Smooth muscle cell of the brain vasculature (primary cell): ENCODE measurements around the gene ROBO1.
"Not testable (repeated sequence)": the region's sequence is repeated elsewhere in the genome, so short reads cannot be mapped to it uniquely, and the experiment has no call there.

Experiments
- DNase-seq: peaks from one replicate; pipeline ENCODE4 v3.0.0-alpha.2; 2012; ENCODE audit warnings: low read depth, low spot score

Gene ROBO1

DNA sequence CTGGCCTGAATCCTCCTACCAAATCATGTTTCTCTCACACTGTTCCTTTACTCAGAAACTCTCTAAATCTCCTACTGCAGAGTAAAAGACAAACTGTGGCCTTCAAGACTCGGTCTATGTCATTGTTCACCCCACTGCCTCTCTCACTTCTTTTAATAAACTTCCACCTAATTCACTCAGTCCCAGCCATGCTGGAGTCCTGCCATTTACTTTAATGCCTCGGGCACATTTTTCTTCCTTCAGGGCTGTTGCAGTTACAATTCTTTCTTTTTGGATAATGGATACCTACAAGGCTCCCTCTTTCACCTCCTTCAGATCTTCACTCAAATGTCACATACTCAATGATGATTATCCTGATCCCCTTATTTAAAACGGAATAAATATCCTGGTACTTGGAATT, 955.6 kb downstream of the ROBO1 start:
- DNase-seq = no peak

DNA sequence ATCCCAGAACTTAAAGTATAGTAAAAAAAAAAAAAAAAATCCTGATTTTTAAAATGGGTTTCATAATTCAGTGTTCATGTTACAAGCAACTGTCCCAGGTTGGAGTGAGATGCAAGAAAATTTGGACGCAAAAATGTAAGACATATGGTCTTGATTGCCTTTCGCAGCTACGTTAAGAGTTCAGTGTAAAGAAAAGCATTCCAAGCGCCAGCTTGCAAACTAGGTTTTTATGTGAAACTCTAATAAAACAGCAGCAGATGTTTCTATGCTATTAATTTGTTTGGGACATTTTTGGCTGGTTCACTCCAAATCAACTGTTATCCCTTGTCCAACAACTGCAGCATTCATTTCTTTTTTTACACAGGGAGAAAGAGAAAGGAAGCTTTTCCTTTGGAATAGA, 957.8 kb downstream of the ROBO1 start:
- DNase-seq = no peak

DNA sequence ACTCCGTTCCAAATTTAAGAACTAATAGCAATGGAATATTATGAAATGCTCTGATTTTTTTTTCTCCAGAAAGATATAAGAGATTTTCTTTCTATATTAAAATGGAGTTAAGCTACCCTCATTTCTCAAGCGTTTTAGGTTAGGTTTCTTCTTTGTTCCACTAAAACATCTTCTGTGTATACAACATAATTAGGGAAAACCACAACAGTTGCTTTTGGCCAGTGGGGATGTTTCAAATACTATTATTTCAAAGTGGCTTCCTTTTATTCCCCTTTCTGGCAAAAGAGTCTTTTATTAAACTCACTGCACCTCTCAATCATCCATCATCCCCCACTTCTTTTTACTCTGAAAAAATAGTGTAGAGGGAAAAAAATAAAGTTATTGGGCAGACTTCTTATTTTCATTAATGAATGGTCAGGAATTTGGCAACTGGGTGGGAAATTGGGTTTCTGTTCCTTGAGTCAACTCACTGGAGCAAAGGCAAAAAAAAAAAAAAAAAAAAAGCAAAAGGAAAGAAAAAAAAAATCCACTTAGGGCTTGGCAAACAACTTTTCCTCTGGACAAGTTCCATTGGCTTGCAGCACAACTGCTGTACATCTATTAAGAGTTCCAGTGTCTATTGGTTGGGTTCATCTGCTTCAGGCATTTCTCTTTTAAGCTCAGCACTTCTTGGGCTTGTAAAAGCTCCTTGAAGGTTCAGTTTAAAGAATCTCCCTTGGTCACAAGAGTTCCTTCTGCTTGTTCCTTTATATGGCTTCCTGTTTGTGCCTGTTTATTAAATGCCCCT, 963.4 kb downstream of the ROBO1 start:
- DNase-seq = no peak

DNA sequence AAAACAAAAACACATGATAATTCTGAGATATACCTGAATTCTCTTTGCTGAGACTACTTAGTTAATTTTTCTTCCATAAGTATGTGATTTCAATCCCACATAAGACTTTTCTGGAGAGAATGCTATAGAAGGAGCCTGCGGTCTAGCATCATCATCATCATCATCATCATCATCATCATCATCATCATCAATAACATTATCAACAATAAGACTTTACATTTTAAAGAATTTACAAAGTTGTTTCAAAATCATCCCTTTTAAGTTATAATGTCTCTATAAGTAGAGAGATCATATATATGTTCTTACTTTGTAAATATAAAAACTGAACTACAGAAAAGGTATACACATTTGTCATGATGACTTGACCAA, 965.3 kb downstream of the ROBO1 start:
- DNase-seq = no peak

DNA sequence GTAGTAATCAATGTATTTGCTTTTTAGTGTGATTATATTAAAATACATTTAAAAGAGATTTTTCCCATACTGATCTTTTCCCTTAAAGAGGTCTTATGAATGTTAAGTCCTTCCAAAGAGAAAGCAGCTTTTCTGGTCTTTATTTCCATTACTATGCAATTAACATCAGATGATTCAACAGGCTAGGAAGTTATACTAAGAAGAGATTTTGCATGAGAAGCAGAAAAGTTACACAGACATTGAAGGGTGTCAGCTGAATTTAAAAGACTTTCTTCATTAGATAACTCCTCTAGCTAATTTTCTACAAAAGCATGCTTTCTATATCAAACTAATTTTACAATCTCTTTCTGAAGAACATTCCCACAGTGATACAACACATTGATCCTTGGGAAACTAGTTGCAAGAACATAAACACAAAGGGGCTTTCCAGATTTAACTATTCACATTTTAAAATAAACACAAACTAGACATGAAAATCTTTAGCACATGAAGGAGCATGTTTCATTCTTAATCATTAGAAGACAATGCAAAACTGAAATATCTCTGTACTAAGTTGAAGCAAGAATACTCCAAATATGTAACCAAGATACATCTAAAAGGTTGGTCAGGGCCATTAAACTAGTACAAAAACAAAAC, 965.8 kb downstream of the ROBO1 start:
- no peak for DNase-seq

DNA sequence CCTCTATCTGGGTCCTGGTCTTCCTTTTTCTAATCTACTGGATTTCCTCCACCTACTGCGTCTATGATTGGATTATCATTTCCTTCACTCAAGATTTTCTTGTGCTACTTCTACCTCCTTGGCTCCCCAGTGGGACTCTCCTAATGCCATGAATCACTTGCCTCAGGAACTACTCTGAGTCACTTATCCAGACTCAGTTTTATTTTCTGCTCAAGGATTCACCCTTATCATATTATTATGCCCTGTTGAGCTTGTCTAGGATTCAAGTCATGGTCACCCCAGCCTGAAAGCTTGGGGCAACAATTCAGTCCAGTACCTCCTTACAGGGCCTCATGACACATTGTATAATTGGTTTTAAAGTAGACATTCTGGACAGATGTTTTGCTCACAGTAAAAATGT, 968.1 kb downstream of the ROBO1 start:
- DNase-seq = no peak

DNA sequence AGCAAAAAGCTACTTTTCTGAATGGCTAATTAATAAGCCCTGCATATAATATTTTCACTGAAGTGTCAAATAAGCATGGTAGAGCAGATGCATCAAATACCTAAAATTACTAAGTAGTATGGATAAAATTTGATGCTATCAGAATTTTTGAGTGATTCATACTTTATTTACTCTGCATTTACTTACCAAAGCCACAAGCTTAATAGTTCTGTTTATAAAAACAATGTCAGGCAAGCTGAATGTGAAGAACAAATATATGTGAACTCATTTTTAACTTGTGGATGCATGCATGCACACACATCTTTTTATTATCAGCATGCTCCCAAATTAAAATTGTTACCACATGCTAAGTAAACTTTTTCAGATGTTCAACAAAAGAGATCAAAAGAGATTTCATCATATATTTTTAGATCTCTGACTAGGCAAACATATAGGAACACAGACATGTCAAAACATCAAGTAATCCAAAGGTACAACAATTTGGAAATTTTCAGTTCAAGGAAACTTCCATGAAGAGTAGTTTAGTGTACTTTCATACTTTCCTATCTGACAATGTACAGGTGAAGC, 969.4 kb downstream of the ROBO1 start:
- no peak for DNase-seq

DNA sequence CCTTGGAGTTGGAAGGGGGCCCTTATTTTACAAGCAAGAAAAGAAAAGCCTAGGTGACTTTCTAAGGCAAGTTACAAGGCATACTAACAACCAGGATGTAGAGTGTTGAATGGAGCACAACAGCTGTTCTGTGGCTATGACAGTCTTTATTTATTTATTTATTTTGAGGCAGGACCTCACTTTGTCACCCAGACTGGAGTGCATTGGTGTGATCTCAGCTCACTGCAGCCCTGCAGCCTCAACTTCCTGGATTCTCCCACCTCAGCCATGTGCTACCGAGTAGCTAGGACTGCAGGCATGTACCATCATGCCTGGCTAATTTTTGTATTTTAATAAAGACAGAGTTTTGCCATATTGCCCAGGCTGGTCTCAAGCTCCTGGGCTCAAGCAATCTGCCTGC, 973.4 kb downstream of the ROBO1 start:
- DNase-seq = no peak

DNA sequence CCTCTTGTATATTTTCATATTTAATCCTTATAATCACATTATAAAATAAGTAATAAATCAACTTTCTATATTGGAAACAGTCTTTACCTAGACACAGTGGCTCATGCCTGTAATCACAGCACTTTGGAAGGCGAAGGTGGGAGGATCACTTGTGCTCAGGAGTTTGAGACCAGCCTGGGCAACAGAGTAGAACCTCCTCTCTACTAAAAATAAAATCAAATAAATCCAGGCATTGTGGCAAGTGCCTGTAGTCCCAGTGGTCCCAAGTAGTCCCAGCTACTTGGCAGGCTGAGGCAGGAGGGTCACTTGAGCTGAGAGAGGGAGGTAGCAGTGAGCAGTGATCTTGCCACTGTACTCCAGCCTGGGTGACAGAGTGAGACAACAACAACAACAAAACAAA, 975.1 kb downstream of the ROBO1 start:
- no peak for DNase-seq

DNA sequence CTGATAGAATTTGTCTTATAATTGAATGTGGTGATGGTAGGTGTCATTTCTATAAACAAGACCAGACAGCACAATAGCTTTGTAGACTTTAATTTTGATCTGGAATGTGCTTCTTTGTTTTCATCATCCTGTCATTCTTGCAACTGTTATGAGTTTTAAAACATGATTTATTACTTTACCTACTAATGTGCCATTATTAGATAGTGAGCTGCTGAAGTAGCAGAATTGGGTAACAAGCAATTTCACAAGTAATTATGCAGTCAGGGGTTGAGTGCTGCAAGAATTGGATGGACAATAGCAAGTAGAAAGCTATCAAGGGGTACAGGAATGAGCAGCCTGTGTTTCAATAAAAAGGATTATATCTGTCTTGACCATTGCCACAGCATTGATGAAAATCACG, 975.6 kb downstream of the ROBO1 start:
- DNase-seq = no peak

DNA sequence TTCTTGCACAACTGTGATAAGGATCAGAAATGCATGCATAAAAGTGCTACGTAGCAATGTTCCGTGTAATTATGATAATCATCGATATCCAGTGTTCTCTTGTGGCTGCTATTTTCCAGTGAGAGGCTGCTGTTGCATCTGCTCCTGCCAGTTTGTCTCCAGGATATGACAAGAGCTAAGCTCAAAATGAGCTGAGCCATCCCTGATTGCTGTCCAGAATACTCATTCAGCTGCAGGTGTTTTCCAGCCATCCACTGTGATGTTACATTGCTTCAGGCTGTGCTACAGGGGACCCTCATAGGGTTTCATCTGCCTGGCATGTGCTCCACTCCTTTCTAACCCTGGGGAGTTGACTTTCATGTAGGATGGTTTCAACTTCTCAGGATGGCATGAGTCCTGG, 976.0 kb downstream of the ROBO1 start:
- DNase-seq = no peak

DNA sequence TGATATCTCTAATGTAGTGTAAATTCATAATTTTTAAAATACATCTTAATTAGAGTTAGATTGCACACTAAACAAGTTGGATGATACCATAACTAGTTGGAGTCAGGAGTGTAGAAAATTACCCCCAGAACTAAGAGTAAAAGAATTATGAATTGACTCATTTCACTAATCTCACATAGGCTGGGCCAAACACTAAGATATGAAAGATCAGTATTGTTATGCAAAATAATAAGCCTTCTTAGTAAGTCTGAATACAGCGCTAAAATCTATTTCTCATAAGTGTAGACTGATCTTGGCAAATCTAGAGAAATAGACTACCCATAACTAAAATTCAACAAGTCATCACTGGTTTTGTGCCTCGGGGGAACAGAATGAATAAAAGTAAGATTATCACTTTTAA, 979.0 kb downstream of the ROBO1 start:
- no peak for DNase-seq

DNA sequence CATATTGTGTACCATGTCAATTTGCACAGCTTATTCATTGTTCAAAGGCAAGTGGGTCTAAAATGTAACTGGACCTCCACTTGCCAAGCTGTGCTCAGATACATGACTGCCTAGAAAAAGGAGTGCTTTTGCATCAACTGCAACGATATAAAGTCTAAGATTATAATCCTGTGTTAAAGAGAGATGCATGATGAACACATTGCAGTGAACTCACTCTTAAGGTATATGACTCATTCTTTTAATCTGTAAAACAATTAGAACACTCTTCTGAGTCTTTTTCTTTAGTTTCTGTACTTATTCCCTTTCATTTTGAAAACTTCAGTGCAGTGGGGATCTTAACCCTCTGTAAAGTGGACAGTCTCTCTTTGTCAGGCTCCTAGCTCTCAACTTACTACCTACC, 982.8 kb downstream of the ROBO1 start:
- no peak for DNase-seq

DNA sequence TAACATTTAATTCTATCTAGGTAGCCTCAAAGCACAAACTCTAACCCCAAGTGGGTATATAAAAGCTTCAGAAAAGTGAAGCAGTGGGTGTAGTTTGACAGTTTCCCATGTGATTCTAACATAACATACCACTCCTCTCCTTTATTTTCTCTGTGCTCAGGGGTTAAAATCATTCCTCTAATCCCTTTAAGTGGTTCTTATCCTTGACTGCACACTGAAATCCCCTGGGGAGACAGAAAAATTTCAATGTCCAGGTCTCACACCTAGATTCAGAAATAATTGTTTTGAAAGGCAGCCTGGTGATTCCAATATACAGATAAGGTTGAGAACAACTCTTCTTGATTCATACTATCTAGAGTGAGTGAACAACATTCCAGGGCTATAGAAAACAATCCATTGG, 986.4 kb downstream of the ROBO1 start:
- no peak for DNase-seq

DNA sequence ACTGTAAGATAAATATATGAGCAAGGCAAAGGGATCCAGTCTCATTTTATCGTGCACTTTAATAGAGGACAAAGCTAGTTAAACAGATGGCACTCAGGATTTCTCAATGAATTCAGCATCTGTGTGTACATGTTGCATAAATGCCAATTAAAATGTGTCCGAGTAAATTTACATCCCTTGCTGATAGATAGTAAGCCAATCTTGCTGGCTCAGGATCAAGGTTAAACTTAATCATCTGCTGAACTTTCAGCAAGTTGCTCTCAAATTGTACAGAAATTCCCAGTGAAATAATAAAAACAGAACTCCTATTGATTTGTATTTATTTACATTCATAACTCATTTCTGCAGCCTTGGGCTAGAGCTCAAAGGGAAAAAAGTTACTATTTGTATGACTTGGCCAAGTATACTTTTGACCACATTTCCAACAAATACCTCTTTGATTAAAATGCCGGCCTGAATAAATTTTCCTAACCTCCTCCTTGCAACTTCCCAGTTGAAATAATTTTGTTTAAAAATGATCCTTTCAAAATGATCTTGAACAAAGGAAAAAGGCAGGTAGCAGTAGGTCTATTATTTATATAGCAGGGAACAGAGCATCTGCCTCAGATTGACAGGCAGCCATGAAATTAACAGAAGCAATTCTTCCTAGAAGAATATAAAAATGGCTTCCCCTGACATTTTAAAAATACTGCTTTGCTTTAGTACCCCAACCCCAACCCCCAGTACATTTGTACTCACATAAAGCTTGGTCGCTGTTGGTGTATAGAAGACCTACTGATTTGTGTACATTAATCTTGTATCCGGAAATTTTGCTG, 1001.9 kb downstream of the ROBO1 start:
- DNase-seq = no peak

DNA sequence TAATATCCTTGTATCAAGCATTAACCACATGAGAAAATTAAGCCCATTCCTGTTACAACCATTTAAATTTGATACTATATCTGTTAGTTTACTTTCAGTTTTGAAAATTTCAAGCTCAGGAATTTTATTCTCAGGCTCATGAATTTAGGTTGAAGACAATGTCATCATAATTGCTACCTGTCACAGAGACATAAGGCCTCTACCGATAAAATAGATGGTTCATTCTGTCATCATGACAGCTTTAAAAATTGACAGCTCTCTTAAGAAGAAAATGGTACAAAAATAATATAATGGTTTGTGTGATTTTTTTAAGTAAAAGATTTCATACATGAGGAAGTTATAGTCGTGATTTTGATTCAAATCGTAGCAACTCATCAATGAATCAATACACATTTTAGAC, 1003.2 kb downstream of the ROBO1 start:
- DNase-seq = no peak

DNA sequence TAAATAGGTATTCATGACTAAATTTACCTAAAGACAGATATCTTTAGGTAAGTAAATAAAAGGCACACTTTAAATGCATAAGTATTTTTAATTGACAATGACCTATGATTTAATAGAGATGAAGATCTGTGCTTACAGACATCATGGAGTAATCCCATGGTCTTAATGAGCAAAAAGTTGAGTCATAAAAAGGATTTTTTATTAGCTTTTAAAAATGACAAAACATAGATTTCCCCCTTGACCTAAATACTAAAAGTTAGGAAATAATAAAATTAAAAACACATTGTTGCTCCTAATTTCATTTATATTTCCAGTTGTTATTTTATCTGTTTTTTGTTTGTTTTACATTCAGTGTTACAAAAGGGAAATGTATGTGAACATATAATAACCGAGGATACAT, 1005.7 kb downstream of the ROBO1 start:
- no peak for DNase-seq

DNA sequence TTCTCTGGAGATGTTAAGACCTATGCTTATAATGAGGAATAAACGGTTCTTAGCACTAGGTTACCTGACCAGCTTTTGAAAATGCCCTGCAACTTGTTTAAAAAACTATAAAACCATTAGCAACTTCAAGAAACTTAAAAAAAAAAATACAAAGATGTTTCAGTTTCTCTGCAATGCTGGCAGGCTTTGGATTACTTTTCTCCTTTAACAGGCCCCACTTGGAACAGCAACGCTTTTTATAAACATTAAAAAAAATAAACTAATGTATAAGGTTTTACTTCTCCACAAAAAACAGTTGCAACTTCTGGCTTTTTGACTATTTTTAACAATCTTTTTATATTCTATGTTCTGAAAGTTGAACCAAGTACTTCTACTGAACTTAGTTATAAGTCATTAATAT, 1006.7 kb downstream of the ROBO1 start:
- DNase-seq = no peak

DNA sequence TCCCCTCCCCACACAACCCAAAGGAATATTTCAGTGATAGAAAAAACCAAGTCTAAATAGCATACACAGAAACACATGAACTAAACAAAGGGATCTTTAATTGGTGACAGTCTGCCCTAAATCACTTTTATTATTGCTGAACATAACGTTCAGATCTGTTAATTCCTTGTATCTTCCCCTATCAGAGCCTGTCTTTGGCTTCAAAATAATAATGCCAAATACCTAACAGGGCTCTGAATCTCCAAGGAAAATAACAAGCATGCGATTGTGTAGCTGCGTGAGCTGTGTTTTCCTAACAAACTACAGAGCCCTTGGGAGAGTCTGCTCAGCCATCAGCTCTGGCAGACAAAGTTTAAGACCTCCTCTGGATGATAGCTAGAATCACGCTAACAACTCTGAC, 1010.1 kb downstream of the ROBO1 start:
- DNase-seq = no peak

DNA sequence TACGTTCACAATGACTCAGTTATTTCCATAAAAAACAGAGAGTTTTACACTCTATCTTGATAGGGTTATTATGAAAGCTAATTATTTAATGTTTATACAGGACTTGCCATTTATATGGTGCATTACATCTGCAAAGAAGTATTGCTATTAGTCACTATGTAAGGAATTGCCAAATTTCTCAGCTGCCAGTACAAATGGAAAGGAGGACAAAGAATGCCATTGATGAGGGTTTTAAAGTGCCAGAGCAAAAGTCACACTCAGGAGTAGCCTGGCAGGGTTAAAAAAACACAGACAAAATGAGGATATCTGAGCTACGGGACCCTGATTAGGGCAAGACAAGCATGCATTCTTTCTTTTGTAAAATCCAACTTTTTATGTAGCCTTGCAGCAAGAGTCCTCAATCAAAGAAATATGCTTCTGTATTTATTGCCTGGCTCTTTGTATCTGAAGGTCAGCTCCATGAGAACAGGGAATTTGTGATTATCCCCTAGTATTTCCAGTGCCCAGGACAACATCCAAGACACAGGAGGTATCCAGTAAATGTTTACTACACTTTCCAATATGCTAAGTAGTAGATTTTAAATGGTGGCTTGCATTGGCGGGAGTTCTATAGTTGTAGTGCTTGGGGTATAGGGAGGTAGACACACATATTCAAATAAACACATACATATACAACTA, 1013.6 kb downstream of the ROBO1 start:
- no peak for DNase-seq

DNA sequence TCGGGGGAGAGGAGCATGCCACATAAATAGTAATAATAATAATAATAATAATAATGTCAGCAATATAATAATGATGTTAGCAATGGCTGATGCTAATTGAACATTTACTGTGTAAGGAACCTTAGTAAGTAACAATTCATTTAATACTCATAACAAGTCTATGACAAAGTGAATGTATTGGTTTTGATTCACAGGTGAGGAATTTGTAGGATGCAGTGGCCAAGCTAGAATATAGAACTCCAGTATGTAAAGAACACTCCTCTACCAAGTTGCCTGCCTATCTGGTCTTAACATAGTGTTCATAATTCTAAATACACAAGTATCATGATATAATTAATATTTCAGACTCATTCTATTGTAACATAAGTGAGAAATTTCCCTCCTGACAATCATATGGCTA, 1016.5 kb downstream of the ROBO1 start:
- DNase-seq = no peak

DNA sequence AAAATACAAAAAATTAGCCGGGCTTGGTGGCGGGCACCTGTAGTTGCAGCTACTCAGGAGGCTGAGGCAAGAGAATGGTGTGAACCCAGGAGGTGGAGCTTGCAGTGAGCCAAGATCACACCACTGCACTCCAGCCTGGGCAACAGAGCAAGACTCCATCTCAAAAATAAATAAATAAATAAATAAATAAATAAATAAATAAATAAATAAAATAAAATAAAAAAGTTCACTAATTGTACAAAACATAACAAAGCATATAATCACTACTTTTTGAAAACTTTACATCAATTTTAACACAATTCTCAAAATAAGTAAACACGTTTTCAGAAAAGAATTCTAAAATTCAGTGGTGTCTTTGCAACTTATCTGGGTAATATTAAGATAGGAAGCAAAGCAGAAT, 1017.5 kb downstream of the ROBO1 start:
- DNase-seq = not testable (repeated sequence)
